GM10248 (cell line): ENCODE data around the gene ATF7IP.

Source experiments
- CTCF ChIA-PET: fragments of 300-600 bp; sonication (Branson Sonifier 250); formaldehyde crosslinking; extraction: SDS; loops from one replicate; lab custom pipeline; 2021; ENCODE audit warnings: antibody characterized with exemption; lab: Yijun Ruan, JAX
- POLR2A ChIA-PET: fragments of 350-650 bp; sonication (Branson Sonifier 250); formaldehyde crosslinking; extraction: SDS; loops from one replicate; lab custom pipeline; 2020; ENCODE audit warnings: antibody characterized with exemption; lab: Yijun Ruan, JAX
- DNase-seq: peaks from one replicate; pipeline ENCODE4 v3.0.0; 2012; ENCODE audit errors: extremely low spot score
- CTCF ChIP-seq: IDR thresholded peaks from 2 replicates; pipeline ENCODE4 v1.5.1; 2012; ENCODE audit warnings: mild to moderate bottlenecking, low read depth; ENCODE audit errors: extremely low read depth, missing control alignments, control extremely low read depth

Gene ATF7IP

DNA sequence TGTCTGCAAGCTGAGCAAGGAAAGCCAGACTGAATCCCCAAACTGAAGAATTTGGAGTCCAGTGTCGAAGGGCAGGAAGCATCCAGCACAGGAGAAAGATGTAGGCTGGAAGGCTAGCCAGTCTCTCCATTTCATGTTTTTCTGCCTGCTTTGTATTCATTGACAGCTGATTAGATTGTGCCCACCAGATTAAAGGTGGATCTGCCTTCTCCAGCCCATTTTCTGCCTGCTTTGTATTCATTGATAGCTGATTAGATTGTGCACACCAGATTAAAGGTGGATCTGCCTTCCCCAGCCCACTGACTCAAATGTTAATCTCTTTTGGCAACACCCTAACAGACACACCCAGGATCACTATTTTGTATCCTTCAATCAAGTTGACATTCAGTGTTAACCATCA is 116.9 kb downstream of the ATF7IP start:
- ChIA-PET CTCF (no interaction called here), POLR2A (no interaction called here)
- no peak for TF ChIP-seq CTCF
- no peak for DNase-seq

DNA sequence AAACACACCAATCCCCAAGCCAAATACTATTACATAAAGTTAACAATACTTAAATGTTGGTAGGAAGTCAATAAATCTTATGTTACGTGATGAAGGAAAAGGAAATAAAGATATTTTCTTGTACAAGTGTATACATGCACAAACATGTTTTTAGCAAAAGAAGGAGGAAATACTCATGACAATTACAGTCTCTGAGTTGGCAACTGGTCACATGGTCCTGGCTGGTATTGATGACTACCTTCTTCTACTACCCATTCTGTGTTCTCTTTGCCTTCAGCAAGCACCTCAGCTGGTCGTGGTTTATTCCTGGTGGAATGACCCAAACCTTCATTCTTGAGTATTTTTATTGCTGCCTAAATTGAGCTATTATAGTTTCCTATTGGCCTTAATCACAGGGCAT is 117.4 kb downstream of the ATF7IP start:
- POLR2A ChIA-PET = no interaction called here
- CTCF ChIA-PET = no interaction called here
- DNase-seq = no peak
- TF ChIP-seq CTCF = no peak

DNA sequence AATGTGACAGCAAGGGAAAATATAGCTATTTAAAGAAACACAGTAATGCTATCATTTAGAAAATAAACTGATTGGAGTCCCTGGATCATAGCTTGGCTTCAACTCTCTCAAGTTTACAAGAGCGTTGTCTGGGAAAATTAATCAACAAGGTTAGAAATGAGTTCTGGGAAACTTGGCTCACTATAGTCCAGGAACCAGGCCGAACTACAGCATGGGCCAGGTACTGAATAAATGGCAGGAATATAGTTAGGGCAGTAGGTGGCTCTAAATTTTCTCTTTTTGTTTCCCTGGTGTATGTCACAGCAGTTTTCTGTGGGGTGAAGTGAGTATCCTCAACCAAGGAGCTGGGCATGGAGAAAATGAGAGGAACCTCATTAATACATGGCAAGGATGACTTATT is 129.8 kb downstream of the ATF7IP start:
- CTCF ChIA-PET = interaction anchor here (1.2 kb wide), 1 partner anchor 9 kb away, joined by 5 read pairs; no protein-coding TSS in a partner anchor
- POLR2A ChIA-PET = no interaction called here
- no peak for DNase-seq
- TF ChIP-seq CTCF = no peak

GRCh38 chr12:14505626-14506596 is 140.4 kb downstream of the ATF7IP start:
- POLR2A ChIA-PET = no interaction called here
- CTCF ChIA-PET = interaction anchor here (0.9 to 1.7 kb wide), 3 partner anchors 11 to 268 kb away, joined by 3 to 5 read pairs (median 4); no protein-coding TSS in a partner anchor
- TF ChIP-seq CTCF = no peak
- no peak for DNase-seq

GRCh38 chr12:14510574-14510973 is 145.1 kb downstream of the ATF7IP start:
- DNase-seq = no peak
- CTCF ChIA-PET = interaction anchor here (2.6 kb wide), 1 partner anchor 22 kb away, joined by 8 read pairs; no protein-coding TSS in a partner anchor
- POLR2A ChIA-PET = interaction anchor here (0.6 kb wide), 1 partner anchor 308 kb away, joined by 3 read pairs; no protein-coding TSS in a partner anchor
- no peak for TF ChIP-seq CTCF

DNA sequence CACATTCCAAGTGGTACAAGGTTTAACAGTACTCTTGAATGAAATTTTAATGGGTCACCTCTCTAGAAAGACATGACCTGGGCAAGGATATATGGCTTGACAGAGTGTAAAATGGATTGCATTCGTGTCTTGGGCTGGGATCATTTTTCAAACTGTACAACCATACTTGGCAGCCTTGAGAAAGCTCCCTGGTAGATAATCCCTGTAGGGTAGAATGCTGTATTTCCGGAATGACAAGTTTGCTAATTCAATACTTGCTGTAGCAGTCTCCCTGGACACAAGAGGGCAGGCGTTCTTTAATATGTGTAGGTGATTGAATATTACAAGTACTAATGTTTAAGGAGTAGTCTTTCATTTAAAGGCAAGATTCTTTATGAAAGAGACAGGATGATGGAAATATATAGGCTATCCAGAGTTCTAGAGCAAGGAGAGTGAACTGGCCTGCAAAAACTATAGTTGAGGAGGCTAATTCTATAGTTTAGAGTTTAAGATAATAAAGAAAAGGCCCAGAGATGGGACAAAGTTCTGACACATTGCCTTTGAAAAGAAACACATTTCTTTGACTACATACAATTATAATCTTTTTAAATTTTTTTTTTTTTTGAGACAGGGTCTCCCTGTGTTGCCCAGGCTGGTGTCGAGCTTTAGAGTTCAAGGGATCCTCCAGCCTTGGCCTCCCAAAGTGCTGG is 148.8 kb downstream of the ATF7IP start:
- ChIA-PET POLR2A (interaction anchor here (0.6 kb wide), 1 partner anchor 140 kb away, joined by 3 read pairs; no protein-coding TSS in a partner anchor), CTCF (interaction anchor here (1.7 kb wide), 1 partner anchor 11 kb away, joined by 4 read pairs; no protein-coding TSS in a partner anchor)
- no peak for TF ChIP-seq CTCF
- peak; percentile 56 for DNase-seq
